GM12874 (cell line): ENCODE data around the gene ODAD3.

Source experiments
- TF ChIP-seq, protein P1 (sequence below): IDR thresholded peaks from 2 replicates; pipeline ENCODE4 v1.5.1; 2011; ENCODE audit warnings: low read depth, mild to moderate bottlenecking, control low read depth, low read length, moderate library complexity; ENCODE audit not compliant: insufficient read depth

ODAD3 gene

DNA sequence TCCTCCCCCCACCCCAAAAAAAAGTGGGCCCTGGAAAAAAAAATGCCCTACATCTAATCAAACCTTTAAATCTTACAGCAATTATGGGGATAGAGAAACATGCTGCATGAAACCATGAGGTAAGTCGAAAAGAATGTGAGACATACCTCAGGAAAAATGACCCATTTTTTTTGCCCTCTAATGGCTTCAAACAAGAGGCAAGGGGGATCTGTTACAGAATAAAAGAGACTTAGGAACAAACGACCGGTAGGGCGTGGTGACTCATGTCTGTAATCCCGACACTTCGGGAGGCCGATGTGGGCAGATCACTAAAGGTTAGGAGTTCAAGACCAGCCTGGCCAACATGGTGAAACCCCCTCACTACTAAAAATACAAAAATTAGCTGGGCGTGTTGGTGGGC lies 24.2 kb downstream of the ODAD3 start:
- TF ChIP-seq, protein P1, sequence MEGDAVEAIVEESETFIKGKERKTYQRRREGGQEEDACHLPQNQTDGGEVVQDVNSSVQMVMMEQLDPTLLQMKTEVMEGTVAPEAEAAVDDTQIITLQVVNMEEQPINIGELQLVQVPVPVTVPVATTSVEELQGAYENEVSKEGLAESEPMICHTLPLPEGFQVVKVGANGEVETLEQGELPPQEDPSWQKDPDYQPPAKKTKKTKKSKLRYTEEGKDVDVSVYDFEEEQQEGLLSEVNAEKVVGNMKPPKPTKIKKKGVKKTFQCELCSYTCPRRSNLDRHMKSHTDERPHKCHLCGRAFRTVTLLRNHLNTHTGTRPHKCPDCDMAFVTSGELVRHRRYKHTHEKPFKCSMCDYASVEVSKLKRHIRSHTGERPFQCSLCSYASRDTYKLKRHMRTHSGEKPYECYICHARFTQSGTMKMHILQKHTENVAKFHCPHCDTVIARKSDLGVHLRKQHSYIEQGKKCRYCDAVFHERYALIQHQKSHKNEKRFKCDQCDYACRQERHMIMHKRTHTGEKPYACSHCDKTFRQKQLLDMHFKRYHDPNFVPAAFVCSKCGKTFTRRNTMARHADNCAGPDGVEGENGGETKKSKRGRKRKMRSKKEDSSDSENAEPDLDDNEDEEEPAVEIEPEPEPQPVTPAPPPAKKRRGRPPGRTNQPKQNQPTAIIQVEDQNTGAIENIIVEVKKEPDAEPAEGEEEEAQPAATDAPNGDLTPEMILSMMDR: no peak

DNA sequence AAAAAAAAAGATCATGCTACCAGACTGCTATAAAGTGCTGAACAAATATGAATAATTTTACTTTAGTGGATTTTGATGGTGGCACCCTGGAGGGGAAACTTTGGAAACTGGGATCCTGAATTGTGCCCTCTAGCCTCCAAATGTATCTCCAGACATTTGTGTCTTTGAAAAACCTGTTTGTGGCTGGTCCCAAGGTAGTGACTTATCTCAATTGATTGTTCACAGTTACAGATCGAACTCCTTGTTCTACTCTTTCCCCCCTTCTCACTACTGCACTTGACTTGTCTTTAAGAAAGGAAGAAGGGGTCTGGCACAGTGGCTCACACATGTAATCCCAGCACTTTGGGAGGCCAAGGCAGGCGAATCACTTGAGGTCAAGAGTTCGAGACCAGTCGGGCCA lies 26.3 kb downstream of the ODAD3 start:
- TF ChIP-seq, protein P1: no peak

DNA sequence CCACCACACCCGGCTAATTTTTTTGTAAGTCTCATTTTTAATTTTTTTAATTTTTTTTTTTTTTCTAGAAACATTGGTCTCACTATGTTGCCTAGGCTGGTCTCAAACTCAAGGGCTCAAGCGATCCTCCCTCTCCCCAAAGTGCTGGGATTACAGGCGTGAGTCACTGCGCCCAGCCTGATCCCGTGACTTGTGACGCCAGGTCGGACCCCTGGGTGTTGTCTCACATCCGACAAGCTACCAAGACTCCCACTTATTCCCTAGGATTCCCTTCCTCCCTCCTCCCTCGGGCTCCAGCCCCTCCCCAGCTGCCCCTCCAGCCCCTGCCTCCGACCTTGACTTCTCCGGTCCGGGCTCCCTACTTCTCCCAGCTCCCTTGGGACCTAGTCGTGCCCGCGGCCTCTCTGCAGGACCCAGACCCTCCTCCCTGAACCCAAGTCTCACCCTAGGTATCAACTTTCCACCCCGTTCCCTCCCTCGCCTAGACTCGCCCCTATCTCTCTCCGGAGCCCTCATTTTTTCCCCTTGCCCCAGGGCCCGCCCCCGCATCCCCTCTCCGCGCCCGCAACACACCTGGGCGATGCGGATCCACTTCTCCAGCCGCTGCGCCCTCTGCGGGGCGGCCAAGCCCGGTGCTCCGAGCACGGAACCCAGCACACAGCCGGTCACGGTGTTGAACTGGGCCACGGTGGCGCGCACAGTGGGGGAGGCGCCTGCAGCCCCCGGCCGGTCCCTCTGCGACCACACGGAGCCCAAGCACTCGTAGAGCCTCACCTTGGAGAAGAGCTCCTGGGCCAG lies 28.9 kb downstream of the ODAD3 start:
- TF ChIP-seq, protein P1: 0 out of 2 replicates have a peak, but pooled peaks have one; percentile 9

DNA sequence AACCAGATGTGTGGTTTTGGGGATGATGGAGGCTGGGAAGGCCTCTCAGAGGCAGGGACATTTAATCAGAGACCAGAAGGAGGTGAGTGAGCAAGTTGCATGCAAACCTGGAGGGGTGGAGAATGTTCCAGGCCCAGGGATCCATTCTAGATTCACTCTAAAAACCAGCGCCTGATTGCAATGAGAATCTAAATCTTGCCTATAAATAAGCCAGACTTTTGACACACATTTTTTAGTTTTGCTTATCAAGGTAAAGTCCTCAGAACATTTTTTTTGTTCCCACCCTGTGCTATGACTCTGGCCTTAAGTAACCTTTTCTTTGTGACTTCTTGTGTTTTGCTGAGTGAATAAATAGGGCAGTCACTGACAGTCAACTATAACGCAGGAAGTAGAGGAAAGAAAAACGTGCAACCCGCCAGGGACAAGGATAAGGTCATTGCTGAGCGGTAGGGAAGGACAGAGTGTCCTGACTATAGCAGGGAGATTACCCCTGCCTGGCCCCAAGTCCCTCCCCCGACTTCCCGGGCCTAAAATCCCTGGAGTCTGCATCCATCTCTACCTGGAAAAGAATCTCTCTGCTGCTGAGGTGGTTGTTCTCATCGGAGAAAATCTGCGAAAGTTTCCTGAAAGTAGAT lies 30.2 kb downstream of the ODAD3 start:
- TF ChIP-seq, protein P1: no peak

DNA sequence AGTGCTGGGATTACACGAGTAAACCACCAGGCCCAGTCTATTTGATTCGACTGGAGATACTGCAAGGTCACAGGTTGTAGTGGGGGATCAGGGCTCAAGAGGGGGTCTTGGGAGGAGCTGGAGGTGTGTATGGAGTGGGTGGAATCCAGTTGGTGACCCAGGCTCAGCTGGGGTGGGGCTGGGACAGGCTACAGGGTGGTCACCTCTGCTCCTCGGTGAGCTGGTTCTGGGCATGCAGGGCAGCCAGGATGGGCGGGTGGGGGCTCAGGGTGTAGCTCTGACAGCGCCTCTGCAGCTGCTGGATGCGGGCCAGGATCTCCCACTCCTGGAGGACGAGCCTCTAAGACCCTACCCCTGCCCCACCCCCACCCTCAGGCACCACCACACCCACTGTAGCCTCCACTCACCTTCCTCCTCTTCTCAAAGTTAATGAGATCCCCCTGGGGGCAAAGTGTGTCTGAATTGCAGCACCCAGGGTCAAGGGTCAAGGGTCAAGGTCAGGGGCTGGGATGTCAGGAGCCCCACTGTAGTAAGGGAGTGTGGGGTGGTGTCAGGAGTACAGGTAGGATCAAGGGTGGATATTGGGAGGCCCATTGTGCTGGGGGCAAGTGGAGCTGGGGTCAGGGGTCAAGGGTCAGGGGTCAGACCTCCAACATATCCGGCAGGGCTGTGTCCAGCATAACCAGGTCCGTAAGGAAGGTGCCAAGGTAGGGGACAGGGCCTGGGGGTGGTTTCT lies 32.9 kb downstream of the ODAD3 start:
- TF ChIP-seq, protein P1: no peak

DNA sequence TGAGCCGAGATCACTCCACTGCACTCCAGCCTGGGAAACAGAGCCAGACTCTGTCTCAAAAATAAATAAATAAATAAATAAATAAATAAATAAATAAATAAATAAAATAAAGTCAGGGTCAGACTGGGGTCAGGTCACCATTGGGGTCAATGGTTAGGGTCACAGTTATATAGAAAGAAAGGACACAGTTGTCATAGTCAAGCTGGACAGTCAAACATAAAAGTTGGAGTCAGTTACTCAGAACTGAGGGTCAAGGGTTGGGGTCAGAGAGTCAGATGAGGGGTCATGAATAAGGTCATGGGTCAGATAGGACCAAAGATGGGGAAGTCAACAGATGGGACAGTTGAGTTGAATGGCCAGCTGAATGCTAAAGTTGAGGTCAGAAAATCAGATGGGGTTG lies 34.1 kb downstream of the ODAD3 start:
- TF ChIP-seq, protein P1: no peak

DNA sequence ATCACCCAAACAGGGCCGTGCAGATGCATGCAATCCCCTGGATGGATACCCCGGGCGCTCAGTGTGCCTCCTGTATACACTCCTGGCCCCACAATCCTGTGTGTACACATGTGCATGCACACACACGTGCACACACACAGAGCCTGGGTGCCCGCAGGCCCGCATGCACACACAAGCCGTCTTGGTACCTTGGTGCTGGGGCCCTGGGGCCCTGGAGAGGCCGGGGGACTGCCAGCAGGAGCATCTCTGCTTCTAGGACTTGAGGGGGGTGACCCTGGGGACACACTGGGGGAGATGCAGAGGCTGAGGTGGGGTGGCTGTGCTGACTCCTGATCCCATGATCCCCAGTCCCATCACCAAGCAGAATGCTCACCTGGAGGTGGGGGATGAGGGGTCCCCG lies 35.3 kb downstream of the ODAD3 start:
- TF ChIP-seq, protein P1: no peak
